SK-N-SH (cell line): Measurements from ENCODE around the gene PHC2. TPM values are rescaled to one million over a fixed set of nuclear protein-coding genes. Genes with fewer than 3 reads are reported as not detected.

ENCODE experiments used
- CTCF ChIA-PET: fragments of 300-600, 350-600 bp; formaldehyde crosslinking; extraction: SDS; loops from one replicate; lab custom pipeline; 2021; lab: Yijun Ruan, JAX
- POLR2A ChIA-PET: fragments of 350-600 bp; sonication (Branson Sonifier 250); formaldehyde crosslinking; extraction: SDS; loops from one replicate; lab custom pipeline; 2020; ENCODE audit warnings: antibody characterized with exemption, inconsistent platforms; lab: Yijun Ruan, JAX
- DNase-seq: peaks from one replicate; pipeline ENCODE4 v3.0.0; 2012
- H2AFZ ChIP-seq: fragments of 200-600 bp; sonication (generic); 2 replicates; pipeline ENCODE4 v1.8.1; 2016; ENCODE audit warnings: antibody characterized with exemption, mild to moderate bottlenecking, low read depth
- H3F3A ChIP-seq: fragments of 200-600 bp; sonication (generic); replicated peaks from 2 replicates; pipeline ENCODE3; 2016; ENCODE audit warnings: antibody characterized with exemption, mild to moderate bottlenecking; ENCODE audit not compliant: insufficient read depth
- H3K27ac ChIP-seq, 2 experiments: fragments of 200-500 bp in 1 of 2; fragments of 200-600 bp in 1 of 2; sonication (Bioruptor generic) in 1 of 2; sonication (generic), shearing (Covaris generic) in 1 of 2; 2 replicates each; pipeline versions ENCODE4 v1.5.1 to v1.6.1; 2014 to 2016; ENCODE audit warnings: low read depth in 2 of 2, inconsistent platforms in 1 of 2, low read length in 1 of 2, mild to moderate bottlenecking in 1 of 2, mixed read lengths in 1 of 2
- H3K27me3 ChIP-seq: fragments of 200-600 bp; sonication (generic), shearing (Covaris generic); 2 replicates; pipeline ENCODE4 v1.6.1; 2016; ENCODE audit warnings: mixed run types; ENCODE audit not compliant: insufficient read depth
- H3K36me3 ChIP-seq, 2 experiments: fragments of 200-500 bp in 1 of 2; fragments of 200-600 bp in 1 of 2; sonication (Bioruptor generic) in 1 of 2; sonication (generic) in 1 of 2; replicated peaks in 1 of 2; 2 replicates each; pipeline versions ENCODE3 to v1.5.1; 2014 to 2016; ENCODE audit warnings: low read length in 1 of 2, mild to moderate bottlenecking in 1 of 2; ENCODE audit not compliant: insufficient read depth in 2 of 2, control insufficient read depth in 1 of 2
- H3K4me1 ChIP-seq, 2 experiments: fragments of 200-500 bp in 1 of 2; fragments of 200-600 bp in 1 of 2; sonication (Bioruptor generic) in 1 of 2; sonication (generic), shearing (Covaris generic) in 1 of 2; 2 replicates each; pipeline versions ENCODE4 v1.5.1 to v1.6.1; 2014 to 2016; ENCODE audit warnings: low read depth in 1 of 2, low read length in 1 of 2, mixed run types in 1 of 2; ENCODE audit not compliant: insufficient read depth in 2 of 2, control insufficient read depth in 1 of 2
- H3K4me2 ChIP-seq: fragments of 200-600 bp; sonication (generic), shearing (Covaris generic); 2 replicates; pipeline ENCODE4 v1.6.1; 2017; ENCODE audit warnings: mixed run types
- H3K4me3 ChIP-seq, 2 experiments: fragments of 200-500 bp in 1 of 2; fragments of 200-600 bp in 1 of 2; sonication (Bioruptor generic) in 1 of 2; sonication (generic), shearing (Covaris generic) in 1 of 2; 2 replicates each; pipeline versions ENCODE4 v1.5.1 to v1.8.1; 2014 to 2016; ENCODE audit warnings: low read depth in 2 of 2, inconsistent platforms in 1 of 2, low read length in 1 of 2, mild to moderate bottlenecking in 1 of 2, mixed read lengths in 1 of 2, moderate library complexity in 1 of 2
- H3K79me2 ChIP-seq: fragments of 200-600 bp; sonication (generic); 2 replicates; pipeline ENCODE4 v1.8.1; 2017; ENCODE audit warnings: mild to moderate bottlenecking; ENCODE audit not compliant: insufficient read depth
- H3K9ac ChIP-seq: fragments of 200-600 bp; sonication (generic); 2 replicates; pipeline ENCODE4 v1.6.1; 2017; ENCODE audit warnings: mixed run types
- H3K9me2 ChIP-seq: fragments of 200-600 bp; sonication (generic); 2 replicates; pipeline ENCODE4 v1.6.1; 2017; ENCODE audit warnings: mixed run types
- H3K9me3 ChIP-seq: fragments of 200-600 bp; sonication (generic); 2 replicates; pipeline ENCODE4 v1.6.1; 2017; ENCODE audit warnings: mixed run types, mild to moderate bottlenecking, moderate library complexity
- H4K20me1 ChIP-seq: fragments of 200-600 bp; sonication (generic); 2 replicates; pipeline ENCODE4 v1.6.1; 2017; ENCODE audit warnings: mild to moderate bottlenecking, mixed run types; ENCODE audit not compliant: insufficient read depth
- FOSL2 ChIP-seq: IDR thresholded peaks from 2 replicates; pipeline ENCODE4 v1.4.0; 2012; ENCODE audit warnings: low read depth, mild to moderate bottlenecking, moderate library complexity, borderline replicate concordance
- FOXJ3 ChIP-seq: sonication (generic); formaldehyde crosslinking; IDR thresholded peaks from 2 replicates; pipeline ENCODE4 v1.5.1; 2020; ENCODE audit warnings: mild to moderate bottlenecking, missing genetic modification reagents
- FOXM1 ChIP-seq: IDR thresholded peaks from 2 replicates; pipeline ENCODE4 v1.4.0; 2012; ENCODE audit warnings: low read depth, mild to moderate bottlenecking
- GATA2 ChIP-seq: sonication (generic); formaldehyde crosslinking; IDR thresholded peaks from 2 replicates; pipeline ENCODE4 v1.5.0; 2020; ENCODE audit warnings: mild to moderate bottlenecking, missing genetic modification reagents
- MAX ChIP-seq: IDR thresholded peaks from 2 replicates; pipeline ENCODE4 v1.4.0; 2012; ENCODE audit warnings: low read depth
- MEF2A ChIP-seq: IDR thresholded peaks from 2 replicates; pipeline ENCODE4 v1.4.0; 2012; ENCODE audit warnings: low read depth, borderline replicate concordance
- NFIC ChIP-seq: IDR thresholded peaks from 2 replicates; pipeline ENCODE4 v1.4.0; 2012; ENCODE audit warnings: borderline replicate concordance
- POLR2AphosphoS5 ChIP-seq: IDR thresholded peaks from 2 replicates; pipeline ENCODE4 v1.6.1; 2012; ENCODE audit warnings: low read depth, low read length
- RCOR1 ChIP-seq: fragments of 150-350 bp; IDR thresholded peaks from 2 replicates; pipeline ENCODE4 v1.6.1; 2017; ENCODE audit warnings: antibody characterized with exemption, low read length
- RFX5 ChIP-seq: IDR thresholded peaks from 2 replicates; pipeline ENCODE4 v1.6.1; 2012; ENCODE audit warnings: mild to moderate bottlenecking, improper control_type of control experiment, low read length
- SIN3A ChIP-seq: IDR thresholded peaks from 2 replicates; pipeline ENCODE4 v1.6.1; 2012; ENCODE audit warnings: low read depth, mild to moderate bottlenecking, low read length, moderate library complexity, borderline replicate concordance
- USF1 ChIP-seq: IDR thresholded peaks from 2 replicates; pipeline ENCODE4 v1.4.0; 2012; ENCODE audit warnings: low read depth, borderline replicate concordance
- USF2 ChIP-seq: fragments of 150-350 bp; IDR thresholded peaks from 2 replicates; pipeline ENCODE4 v1.6.1; 2017; ENCODE audit warnings: antibody characterized with exemption, low read length, low read depth, borderline replicate concordance
- ZBTB33 ChIP-seq: IDR thresholded peaks from 2 replicates; pipeline ENCODE4 v1.4.0; 2012; ENCODE audit warnings: low read depth, borderline replicate concordance
- WGBS: methylation state at CpG from one replicate; pipeline ENCODE4 v1.1.6; 2017; ENCODE audit warnings: low lambda C conversion rate; 5-methylcytosine and 5-hydroxymethylcytosine counted together
- polyA plus RNA-seq, 3 experiments: library from polyadenylated mRNA; depleted of rRNA; stranded (reverse); fragments of >200 nt; gene quantifications; 2 replicates each; pipeline ENCODE4 v1.2.3, GENCODE V29; 2012

The PHC2 gene
- polyA plus RNA-seq, 1 of the 3 experiments (the other 2 are of a cell fraction), result 98.7 TPM

GRCh38 chr1:33281554-33282303 is 149.2 kb downstream of the PHC2 start:
- H3K36me3 ChIP-seq, result peaks cover 35 to 38% of the 10 kb centered on the region in 2 experiments
- no peaks in the 10 kb centered on the region for H3K9me3 ChIP-seq
- H4K20me1 ChIP-seq, result 0 out of 2 replicates have a peak, but pooled peaks cover 2% of the 10 kb centered on the region
- no peak for DNase-seq
- no peak overlapping the region for H3K4me3 ChIP-seq
- POLR2A ChIA-PET, result no interaction called here
- no peaks in the 10 kb centered on the region for H3K9me2 ChIP-seq
- TF ChIP-seq RFX5 (no peak), NFIC (no peak), MEF2A (no peak), GATA2 (no peak), USF2 (no peak), FOSL2 (no peak), SIN3A (no peak), RCOR1 (no peak), POLR2AphosphoS5 (no peak), FOXM1 (no peak), MAX (no peak), USF1 (no peak), ZBTB33 (no peak), FOXJ3 (CRISPR knock-in tag) (no peak)
- TF ChIP-seq, all 33 proteins: peak for 0
- WGBS, result 94% methylated on average over 16 of the region's 17 CpGs
- H3K27ac ChIP-seq, result no peak overlapping the region
- H3K4me1 ChIP-seq, result peaks cover 0 to 8% of the 10 kb centered on the region in 2 experiments; a peak in 2 of 4 replicates
- H3K4me2 ChIP-seq, result no peak overlapping the region
- H3F3A ChIP-seq, result no peaks in the 10 kb centered on the region
- H3K9ac ChIP-seq, result no peak overlapping the region
- no peaks in the 10 kb centered on the region for H3K79me2 ChIP-seq
- H3K27me3 ChIP-seq, result no peaks in the 10 kb centered on the region
- H2AFZ ChIP-seq, result no peak overlapping the region
- CTCF ChIA-PET, result interaction anchor here (0.7 to 2.6 kb wide), 3 partner anchors 14 to 82 kb away, joined by 3 to 14 read pairs (median 3); no protein-coding TSS in a partner anchor
